Activated CD8-positive, alpha-beta T cell treated with anti-CD3 and anti-CD28 coated beads, Interleukin-2, amount 10 ng/mL, durations not matched to agents 7 days and 5 days (primary cell): ENCODE data around the gene RBM18. TPM values are rescaled to one million over a fixed set of nuclear protein-coding genes. Genes with fewer than 3 reads are reported as not detected.
A peak's percentile ranks its signal among the peaks of the same experiment; 100 is the strongest.

Source experiments
- ATAC-seq: fragments of 150-1000 bp; cut with Tn5 transposase; one replicate; pipeline ENCODE4 v1.10.0; 2021; ENCODE audit warnings: moderate library complexity
- CTCF ChIA-PET: fragments of 350-600 bp; sonication (Branson Sonifier 250); formaldehyde crosslinking; loops from one replicate; lab custom pipeline; 2021; ENCODE audit warnings: antibody characterized with exemption; lab: Charles Lee
- POLR2A ChIA-PET: fragments of 350-600 bp; sonication (Branson Sonifier 250); formaldehyde crosslinking; loops from one replicate; lab custom pipeline; 2021; ENCODE audit warnings: antibody characterized with exemption; lab: Charles Lee
- DNase-seq: peaks from one replicate; pipeline ENCODE4 v3.0.0-alpha.2; 2020
- H3K27ac Mint-ChIP-seq: one replicate; pipeline ENCODE4 v1.8.0; 2021; ENCODE audit warnings: mild to moderate bottlenecking, mixed read lengths
- H3K27me3 Mint-ChIP-seq: one replicate; pipeline ENCODE4 v1.8.0; 2021; ENCODE audit warnings: low read depth, mixed read lengths
- H3K36me3 Mint-ChIP-seq: one replicate; pipeline ENCODE4 v1.8.0; 2021; ENCODE audit warnings: low read depth, mixed read lengths
- H3K4me1 Mint-ChIP-seq: one replicate; pipeline ENCODE4 v1.8.0; 2021; ENCODE audit warnings: low read depth, mixed read lengths
- H3K4me3 Mint-ChIP-seq: one replicate; pipeline ENCODE4 v1.8.0; 2021; ENCODE audit warnings: mild to moderate bottlenecking, mixed read lengths
- H3K9me3 Mint-ChIP-seq: one replicate; pipeline ENCODE4 v1.8.0; 2022; ENCODE audit warnings: mixed read lengths; ENCODE audit not compliant: insufficient read depth
- total RNA-seq, 2 experiments: library from RNA; stranded (reverse); gene quantifications; one replicate each; pipeline ENCODE4 v1.2.3, GENCODE V29; 2021

RBM18 gene, protein sequence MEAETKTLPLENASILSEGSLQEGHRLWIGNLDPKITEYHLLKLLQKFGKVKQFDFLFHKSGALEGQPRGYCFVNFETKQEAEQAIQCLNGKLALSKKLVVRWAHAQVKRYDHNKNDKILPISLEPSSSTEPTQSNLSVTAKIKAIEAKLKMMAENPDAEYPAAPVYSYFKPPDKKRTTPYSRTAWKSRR
- 10 to 100 TPM; 22.9 to 23.9 TPM for total RNA-seq

DNA sequence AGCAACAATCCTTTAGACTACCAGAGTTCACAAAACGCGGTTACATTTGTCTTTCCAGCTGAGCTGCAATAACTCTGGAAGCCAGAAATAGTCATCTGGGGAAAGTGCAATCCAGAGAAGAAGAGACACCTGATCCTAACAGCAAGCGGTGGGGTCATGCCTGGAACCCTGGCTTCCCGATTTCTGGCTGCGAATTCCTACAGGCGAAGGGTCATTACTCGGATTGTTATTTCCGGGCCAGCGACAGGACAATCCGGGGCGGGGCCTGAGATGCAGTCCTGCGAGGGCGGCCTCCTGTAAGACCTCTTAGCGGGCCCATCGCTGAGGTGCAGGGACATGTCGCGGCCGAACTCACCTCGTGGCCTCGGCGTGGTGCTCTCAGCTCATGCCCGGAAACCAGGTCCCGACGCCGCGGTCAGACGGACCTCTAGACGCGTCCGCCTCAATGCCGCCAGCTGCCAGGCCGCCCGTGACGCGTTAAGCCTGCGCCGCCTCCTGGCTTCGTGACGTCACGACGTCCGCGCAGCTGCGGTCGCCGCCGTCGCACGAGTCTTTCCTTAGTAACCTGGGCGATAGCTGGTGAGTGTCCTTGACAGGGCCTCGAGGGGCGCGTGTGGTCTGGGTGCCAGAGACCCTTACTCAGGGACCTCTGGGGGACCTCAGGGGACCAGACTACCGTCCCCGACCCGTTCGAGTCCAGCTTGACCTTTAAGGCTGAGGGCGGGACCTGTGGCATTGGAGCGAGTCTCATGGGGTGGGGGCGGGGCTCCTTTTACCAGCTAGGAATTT, at the start of gene RBM18, which contains the start of gene MRRF:
RBM18 (minus strand) TSS at position 481 of the 789 bp plus-strand sequence. CDS start 3,348 bp downstream, outside the sequence.
MRRF (plus strand) TSS at position 523 of the 789 bp plus-strand sequence. CDS start 6,010 bp downstream, outside the sequence.
- Mint-ChIP-seq H3K4me1 (peaks cover 39% of the 10 kb centered on the region), H3K9me3 (no peaks in the 10 kb centered on the region), H3K27ac (peak within 1 kb of the TSS; percentile 99), H3K36me3 (peaks cover 30% of the 10 kb centered on the region), H3K4me3 (peak within 1 kb of the TSS; percentile 97), H3K27me3 (no peaks in the 10 kb centered on the region)
- ChIA-PET POLR2A (interaction anchor here (0.6 to 1.6 kb wide), 11 partner anchors 10 to 546 kb away, joined by 3 to 10 read pairs (median 3); partner anchors contain the start of genes MORN5, NDUFA8 and TTLL11), CTCF (interaction anchor here (0.7 to 3.3 kb wide), 9 partner anchors 10 to 547 kb away, joined by 3 to 25 read pairs (median 5); no protein-coding TSS in a partner anchor)
- DNase-seq (peak; percentile 93), ATAC-seq (peak; percentile 87)

GRCh38 chr9:122314165-122314564, 49.5 kb upstream of the RBM18 start:
- Mint-ChIP-seq H3K4me3 (no peak overlapping the region), H3K36me3 (peaks cover 14% of the 10 kb centered on the region), H3K27ac (no peak overlapping the region), H3K9me3 (no peaks in the 10 kb centered on the region), H3K27me3 (no peaks in the 10 kb centered on the region), H3K4me1 (no peaks in the 10 kb centered on the region)
- CTCF ChIA-PET, result interaction anchor here (1.0 kb wide), 1 partner anchor 189 kb away, joined by 3 read pairs; no protein-coding TSS in a partner anchor
- ATAC-seq (no peak), DNase-seq (no peak)
- POLR2A ChIA-PET, result no interaction called here

- Mint-ChIP-seq H3K4me3 (no peak overlapping the region), H3K4me1 (no peaks in the 10 kb centered on the region), H3K36me3 (peaks cover 17% of the 10 kb centered on the region), H3K9me3 (no peaks in the 10 kb centered on the region), H3K27ac (no peak overlapping the region), H3K27me3 (no peaks in the 10 kb centered on the region)
- POLR2A ChIA-PET, result no interaction called here
- no peak for DNase-seq
- CTCF ChIA-PET, result interaction anchor here (0.9 to 1.1 kb wide), 2 partner anchors 19 to 185 kb away, joined by 3 to 4 read pairs; no protein-coding TSS in a partner anchor
- no peak for ATAC-seq
Observed at GRCh38 chr9:122309861-122310260, 45.2 kb upstream of the RBM18 start.

DNA sequence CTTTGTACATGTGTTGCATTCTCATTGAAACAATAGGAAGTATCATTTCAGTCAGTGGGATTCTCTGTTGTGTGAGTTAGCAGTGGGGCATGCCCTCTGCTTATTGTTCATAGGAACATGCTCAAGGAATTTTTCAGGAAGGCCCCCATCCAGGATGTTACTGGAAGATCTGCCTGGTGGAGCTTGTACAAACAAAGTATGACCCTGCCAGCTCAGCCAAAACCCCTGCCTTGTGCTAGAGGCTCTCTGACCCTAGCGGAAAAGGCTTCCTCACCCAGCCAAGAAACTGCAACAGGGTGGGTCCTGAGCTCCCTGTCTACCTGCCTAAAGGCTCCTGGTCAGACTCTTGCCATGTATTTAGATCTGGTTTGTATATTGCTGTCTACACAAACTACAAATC, 43.3 kb upstream of the RBM18 start:
- peaks cover 9% of the 10 kb centered on the region for H3K4me1 Mint-ChIP-seq
- ChIA-PET CTCF (interaction anchor here (0.7 to 1.0 kb wide), 2 partner anchors 43 to 183 kb away, joined by 4 read pairs; no protein-coding TSS in a partner anchor), POLR2A (no interaction called here)
- ATAC-seq (no peak), DNase-seq (no peak)
- no peak overlapping the region for H3K4me3 Mint-ChIP-seq
- no peaks in the 10 kb centered on the region for H3K27me3 Mint-ChIP-seq
- no peak overlapping the region for H3K27ac Mint-ChIP-seq
- peaks cover 6% of the 10 kb centered on the region for H3K36me3 Mint-ChIP-seq
- H3K9me3 Mint-ChIP-seq, result no peaks in the 10 kb centered on the region

DNA sequence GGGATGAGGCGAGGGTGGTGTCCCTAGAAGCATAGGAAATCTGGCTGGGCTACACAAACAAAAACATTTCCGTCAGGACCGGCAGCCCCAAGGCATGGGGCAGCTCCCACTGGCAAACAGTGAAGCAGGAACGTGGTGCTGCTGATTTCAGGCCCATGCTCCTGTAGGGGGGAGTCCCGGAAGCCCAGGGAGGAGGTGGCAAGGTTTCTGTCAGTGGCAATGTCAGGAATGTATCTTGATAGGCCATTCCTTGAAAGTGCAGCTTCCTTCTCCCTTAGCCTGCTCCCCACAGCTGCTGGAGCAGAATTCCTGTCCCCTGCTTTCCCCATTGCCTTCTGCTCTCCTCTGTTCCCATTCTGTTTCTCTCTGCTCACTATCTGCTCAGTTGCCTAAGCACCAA, 42.4 kb upstream of the RBM18 start:
- no peaks in the 10 kb centered on the region for H3K9me3 Mint-ChIP-seq
- DNase-seq, result no peak
- no peaks in the 10 kb centered on the region for H3K27me3 Mint-ChIP-seq
- ATAC-seq, result no peak
- no peak overlapping the region for H3K27ac Mint-ChIP-seq
- no peak overlapping the region for H3K4me3 Mint-ChIP-seq
- CTCF ChIA-PET, result interaction anchor here (1.0 kb wide), 1 partner anchor 43 kb away, joined by 4 read pairs; no protein-coding TSS in a partner anchor
- peaks cover 9% of the 10 kb centered on the region for H3K4me1 Mint-ChIP-seq
- H3K36me3 Mint-ChIP-seq, result peaks cover 9% of the 10 kb centered on the region
- POLR2A ChIA-PET, result no interaction called here

DNA sequence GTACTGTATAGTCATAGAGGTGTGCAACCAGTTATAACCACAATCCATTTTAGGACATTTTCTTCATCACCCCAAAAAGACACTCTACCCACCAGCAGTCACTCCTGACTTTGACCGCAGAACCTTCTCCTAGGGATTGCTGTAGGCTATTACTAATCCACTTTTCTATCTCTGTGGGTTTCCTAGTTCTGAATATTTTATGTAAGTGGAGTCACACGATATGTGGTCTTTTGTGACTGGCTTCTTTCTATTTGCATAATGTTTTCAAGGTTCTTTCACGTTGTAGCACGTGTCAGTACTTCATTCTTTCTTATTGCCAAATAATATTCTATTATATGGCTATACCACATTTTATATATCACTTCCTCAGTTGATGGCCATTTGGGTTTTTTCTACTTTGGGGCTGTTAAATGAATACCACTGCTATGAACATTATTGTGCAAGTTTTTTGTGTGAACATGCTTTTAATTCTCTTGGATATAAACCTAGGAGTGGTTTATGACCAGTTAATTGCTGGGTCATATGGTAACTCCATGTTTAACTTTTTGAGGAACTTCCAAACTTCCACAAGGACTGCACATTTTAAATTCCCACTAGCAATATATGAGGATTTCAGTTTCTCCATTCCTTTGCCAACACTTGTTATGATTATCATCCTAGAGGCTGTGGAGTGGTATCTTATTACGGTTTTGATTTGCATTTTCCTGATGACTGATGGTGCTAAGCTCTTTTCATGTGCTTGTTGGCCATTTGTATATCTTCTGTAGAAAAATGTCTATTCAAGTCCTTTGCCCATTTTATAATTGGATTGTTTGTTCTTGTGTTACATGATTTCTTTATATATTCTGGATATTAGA, 37.8 kb upstream of the RBM18 start:
- no peaks in the 10 kb centered on the region for H3K9me3 Mint-ChIP-seq
- peaks cover 20% of the 10 kb centered on the region for H3K36me3 Mint-ChIP-seq
- no peak overlapping the region for H3K4me3 Mint-ChIP-seq
- ChIA-PET POLR2A (no interaction called here), CTCF (interaction anchor here (0.7 kb wide), 1 partner anchor 966 kb away, joined by 3 read pairs; no protein-coding TSS in a partner anchor)
- no peak overlapping the region for H3K27ac Mint-ChIP-seq
- ATAC-seq (no peak), DNase-seq (no peak)
- peaks cover 9% of the 10 kb centered on the region for H3K4me1 Mint-ChIP-seq
- H3K27me3 Mint-ChIP-seq, result no peaks in the 10 kb centered on the region

DNA sequence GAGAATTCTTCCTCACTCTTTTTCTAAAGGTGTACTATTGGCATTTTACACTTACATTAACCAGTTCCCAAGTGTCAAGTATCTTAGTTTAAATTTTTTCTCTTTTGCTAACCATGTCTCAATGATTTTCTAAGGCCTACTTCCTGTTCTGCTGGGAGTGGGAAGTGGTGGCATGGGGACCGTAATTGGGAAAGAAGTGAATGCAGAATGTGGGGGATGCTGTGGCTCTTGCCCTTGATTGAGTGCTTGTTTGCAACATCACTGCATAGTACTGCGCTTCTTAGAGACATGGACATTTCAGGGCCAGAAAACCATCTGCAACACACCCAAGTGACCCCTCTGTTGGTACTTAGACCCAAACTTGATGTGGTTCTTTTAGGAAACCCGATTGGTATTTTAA, 32.9 kb upstream of the RBM18 start:
- no peak for ATAC-seq
- Mint-ChIP-seq H3K27ac (no peak overlapping the region), H3K4me3 (no peak overlapping the region), H3K9me3 (no peaks in the 10 kb centered on the region), H3K4me1 (no peaks in the 10 kb centered on the region), H3K27me3 (no peaks in the 10 kb centered on the region), H3K36me3 (peaks cover 27% of the 10 kb centered on the region)
- DNase-seq, result no peak
- ChIA-PET CTCF (no interaction called here), POLR2A (no interaction called here)

- ChIA-PET POLR2A (no interaction called here), CTCF (no interaction called here)
Observed at GRCh38 chr9:122294531-122294930, 29.9 kb upstream of the RBM18 start.

DNA sequence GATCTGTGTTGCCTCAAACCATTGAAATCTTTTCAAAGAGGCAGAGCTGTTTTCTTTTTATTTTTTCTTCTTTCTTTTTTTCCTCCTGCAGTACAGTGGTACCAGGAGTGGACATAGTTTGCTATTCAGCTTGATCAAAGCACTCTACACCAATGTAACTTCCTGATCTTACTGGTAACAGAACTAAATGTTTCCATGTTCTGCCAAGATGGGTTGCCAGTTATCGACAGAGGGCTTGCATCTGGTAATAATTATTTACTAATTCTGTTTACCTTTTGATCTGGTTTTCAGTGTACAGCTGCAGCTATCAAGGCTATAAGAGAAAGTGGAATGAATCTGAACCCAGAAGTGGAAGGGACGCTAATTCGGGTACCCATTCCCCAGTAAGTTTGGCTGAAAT, 26.8 kb upstream of the RBM18 start:
- peaks cover 35% of the 10 kb centered on the region for H3K36me3 Mint-ChIP-seq
- CTCF ChIA-PET, result interaction anchor here (1.2 kb wide), 1 partner anchor 18 kb away, joined by 3 read pairs; no protein-coding TSS in a partner anchor

More at GRCh38 chr9:122294531-122294930, 29.9 kb upstream of the RBM18 start:
- no peak overlapping the region for H3K27ac Mint-ChIP-seq
- no peaks in the 10 kb centered on the region for H3K4me1 Mint-ChIP-seq
- H3K4me3 Mint-ChIP-seq, result no peak overlapping the region
- no peaks in the 10 kb centered on the region for H3K27me3 Mint-ChIP-seq
- no peak for ATAC-seq
- no peak for DNase-seq
- peaks cover 29% of the 10 kb centered on the region for H3K36me3 Mint-ChIP-seq
- H3K9me3 Mint-ChIP-seq, result no peaks in the 10 kb centered on the region

GRCh38 chr9:122287214-122287720, 22.6 kb upstream of the RBM18 start:
- H3K9me3 Mint-ChIP-seq, result no peaks in the 10 kb centered on the region
- CTCF ChIA-PET, result interaction anchor here (0.7 to 1.3 kb wide), 2 partner anchors 9 to 99 kb away, joined by 3 to 4 read pairs; no protein-coding TSS in a partner anchor
- no peak for ATAC-seq

More for the DNA sequence above, 26.8 kb upstream of the RBM18 start:
- Mint-ChIP-seq H3K9me3 (no peaks in the 10 kb centered on the region), H3K4me1 (no peaks in the 10 kb centered on the region), H3K27me3 (no peaks in the 10 kb centered on the region), H3K4me3 (no peak overlapping the region), H3K27ac (no peak overlapping the region)
- POLR2A ChIA-PET, result no interaction called here
- DNase-seq (no peak), ATAC-seq (no peak)

GRCh38 chr9:122286764-122287163, 22.1 kb upstream of the RBM18 start:
- H3K27ac Mint-ChIP-seq, result no peak overlapping the region
- ATAC-seq, result no peak
- CTCF ChIA-PET, result interaction anchor here (1.3 kb wide), 1 partner anchor 9 kb away, joined by 4 read pairs; no protein-coding TSS in a partner anchor
- H3K36me3 Mint-ChIP-seq, result peaks cover 31% of the 10 kb centered on the region
- no peaks in the 10 kb centered on the region for H3K9me3 Mint-ChIP-seq
- POLR2A ChIA-PET, result no interaction called here
- DNase-seq, result no peak
- no peaks in the 10 kb centered on the region for H3K27me3 Mint-ChIP-seq
- no peak overlapping the region for H3K4me3 Mint-ChIP-seq
- no peaks in the 10 kb centered on the region for H3K4me1 Mint-ChIP-seq

More at GRCh38 chr9:122287214-122287720, 22.6 kb upstream of the RBM18 start:
- H3K27ac Mint-ChIP-seq, result no peak overlapping the region
- peaks cover 33% of the 10 kb centered on the region for H3K36me3 Mint-ChIP-seq
- POLR2A ChIA-PET, result no interaction called here
- no peak for DNase-seq
- no peaks in the 10 kb centered on the region for H3K27me3 Mint-ChIP-seq
- H3K4me3 Mint-ChIP-seq, result no peak overlapping the region
- H3K4me1 Mint-ChIP-seq, result no peaks in the 10 kb centered on the region
